SK-MEL-5 (cell line): Measurements from ENCODE around the gene NUMBL. TPM values are rescaled to one million over a fixed set of nuclear protein-coding genes. Genes with fewer than 3 reads are reported as not detected.
"Not testable (repeated sequence)": the region's sequence is repeated elsewhere in the genome, so short reads cannot be mapped to it uniquely, and the experiment has no call there.

Experiments
- DNase-seq: peaks from one replicate; pipeline ENCODE4 v3.0.0-alpha.2; 2016; ENCODE audit warnings: low read depth, low spot score
- in situ Hi-C: cut with HindIII; loops from 2 replicates; pipeline ENCODE4 v1.10.0; 2016; ENCODE audit warnings: low sequenced_read_pairs, high pct_unique_total_duplicates, low pct_unique_long_range_greater_than_20kb
- total RNA-seq: library from RNA; depleted of rRNA; stranded (reverse); fragments of >200 nt; shearing (Covaris generic); gene quantifications from 2 replicates; pipeline ENCODE4 v1.2.3, GENCODE V29; 2014

The NUMBL gene
- total RNA-seq, 1 experiment from 2014 or later, result 6.3 TPM

- in situ Hi-C loops, result not testable (repeated sequence)
These were observed 38.1 kb downstream of the NUMBL start for GRCh38 chr19:40652303-40652702.

GRCh38 chr19:40650749-40651305 is 39.6 kb downstream of the NUMBL start:
- in situ Hi-C loops, result no loop called here
- DNase-seq, result no peak

More at GRCh38 chr19:40652303-40652702, 38.1 kb downstream of the NUMBL start:
- DNase-seq, result not testable (repeated sequence)

- peak; percentile 17 for DNase-seq
- in situ Hi-C loops, result not testable (repeated sequence)
These were observed 40.4 kb downstream of the NUMBL start for GRCh38 chr19:40649903-40650675.

GRCh38 chr19:40646743-40647254 is 43.7 kb downstream of the NUMBL start:
- in situ Hi-C loops, result no loop called here
- DNase-seq, result no peak

DNA sequence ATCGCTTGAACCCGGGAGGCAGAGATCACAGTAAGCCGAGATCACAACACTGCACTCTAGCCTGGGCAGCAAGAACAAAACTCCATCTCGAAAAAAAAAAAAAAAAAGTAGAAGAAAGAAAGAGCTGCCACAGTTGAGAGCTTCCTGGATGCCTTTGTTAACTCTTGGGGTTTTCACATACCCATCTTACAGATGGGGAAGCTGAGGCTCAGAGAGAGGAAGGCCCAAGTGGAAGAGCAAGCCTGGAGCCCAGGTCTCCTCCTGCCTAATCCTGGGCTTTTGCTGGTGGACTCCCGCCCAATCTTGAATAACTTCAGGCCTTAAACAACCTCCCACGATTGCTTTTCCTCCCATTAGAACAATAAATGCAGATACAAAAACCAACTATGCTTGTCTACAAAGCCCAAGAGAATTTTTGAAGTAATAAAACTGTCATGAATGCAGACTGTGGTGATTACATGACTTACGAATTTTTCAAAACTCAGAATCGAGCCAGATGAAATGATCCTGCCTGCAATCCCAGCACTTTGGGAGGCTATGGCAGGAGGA is 47.6 kb downstream of the NUMBL start:
- in situ Hi-C loops, result no loop called here
- no peak for DNase-seq

GRCh38 chr19:40642051-40642706 is 48.3 kb downstream of the NUMBL start:
- DNase-seq, result no peak
- in situ Hi-C loops, result no loop called here

- no peak for DNase-seq
- in situ Hi-C loops, result no loop called here
These were observed 49.2 kb downstream of the NUMBL start for GRCh38 chr19:40641281-40641680.

- in situ Hi-C loops, result no loop called here
- no peak for DNase-seq
These were observed 49.7 kb downstream of the NUMBL start for GRCh38 chr19:40640744-40641143.

- DNase-seq, result no peak
- in situ Hi-C loops, result no loop called here
These were observed 50.8 kb downstream of the NUMBL start for GRCh38 chr19:40639638-40639982.

GRCh38 chr19:40638327-40638726 is 52.1 kb downstream of the NUMBL start:
- in situ Hi-C loops, result no loop called here

DNA sequence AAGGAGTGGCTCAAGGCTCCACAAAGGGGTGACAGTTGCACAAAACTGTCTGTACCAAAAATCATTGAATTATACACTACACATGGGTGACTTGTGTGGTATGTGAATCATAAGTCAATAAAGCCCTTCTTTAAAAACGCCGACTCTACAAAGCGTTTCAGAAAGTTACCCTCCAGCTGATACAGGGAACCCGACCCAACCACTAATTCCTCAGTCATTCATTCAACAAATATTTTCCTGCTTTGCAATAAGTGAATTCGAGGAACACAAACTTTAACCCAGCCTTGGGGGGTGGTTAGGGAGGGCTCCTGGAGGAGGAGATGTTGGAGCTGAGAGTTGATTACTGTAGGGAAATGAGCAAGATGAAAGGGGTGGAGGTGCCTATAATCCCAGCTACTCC is 57.2 kb downstream of the NUMBL start:
- no peak for DNase-seq
- in situ Hi-C loops, result no loop called here

More at GRCh38 chr19:40638327-40638726, 52.1 kb downstream of the NUMBL start:
- no peak for DNase-seq

GRCh38 chr19:40632311-40633036 is 58.0 kb downstream of the NUMBL start:
- in situ Hi-C loops, result no loop called here
- peak; percentile 26 for DNase-seq

DNA sequence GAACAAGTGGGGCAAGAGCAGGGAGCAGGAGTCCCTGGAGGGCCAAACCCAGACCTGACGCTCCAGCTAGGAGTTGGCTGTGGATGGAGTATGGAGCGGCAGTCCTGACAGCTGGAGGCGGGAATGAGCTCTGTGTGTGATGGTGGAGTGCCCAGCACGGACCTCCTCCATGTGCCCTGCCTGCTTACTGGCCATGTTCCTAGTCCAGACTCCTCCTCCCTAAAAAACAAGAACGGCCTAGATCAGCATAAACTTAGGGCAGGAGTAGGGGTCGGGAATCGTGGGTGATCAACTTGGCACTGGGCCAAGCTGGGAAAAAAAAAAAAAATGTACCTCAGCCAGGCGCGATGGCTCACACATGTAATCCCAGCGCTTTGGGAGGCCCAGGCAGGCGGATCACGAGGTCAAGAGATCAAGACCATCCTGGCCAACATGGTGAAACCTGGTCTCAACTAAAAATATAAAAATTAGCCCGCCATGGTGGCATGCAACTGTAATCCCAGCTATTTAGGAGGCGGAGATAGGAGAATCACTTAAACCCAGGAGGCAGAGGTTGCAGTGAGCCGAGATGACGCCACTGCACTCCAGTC is 59.8 kb downstream of the NUMBL start:
- DNase-seq, result no peak
- in situ Hi-C loops, result no loop called here

- in situ Hi-C loops, result no loop called here
- no peak for DNase-seq
These were observed 61.1 kb downstream of the NUMBL start for GRCh38 chr19:40629346-40629745.

DNA sequence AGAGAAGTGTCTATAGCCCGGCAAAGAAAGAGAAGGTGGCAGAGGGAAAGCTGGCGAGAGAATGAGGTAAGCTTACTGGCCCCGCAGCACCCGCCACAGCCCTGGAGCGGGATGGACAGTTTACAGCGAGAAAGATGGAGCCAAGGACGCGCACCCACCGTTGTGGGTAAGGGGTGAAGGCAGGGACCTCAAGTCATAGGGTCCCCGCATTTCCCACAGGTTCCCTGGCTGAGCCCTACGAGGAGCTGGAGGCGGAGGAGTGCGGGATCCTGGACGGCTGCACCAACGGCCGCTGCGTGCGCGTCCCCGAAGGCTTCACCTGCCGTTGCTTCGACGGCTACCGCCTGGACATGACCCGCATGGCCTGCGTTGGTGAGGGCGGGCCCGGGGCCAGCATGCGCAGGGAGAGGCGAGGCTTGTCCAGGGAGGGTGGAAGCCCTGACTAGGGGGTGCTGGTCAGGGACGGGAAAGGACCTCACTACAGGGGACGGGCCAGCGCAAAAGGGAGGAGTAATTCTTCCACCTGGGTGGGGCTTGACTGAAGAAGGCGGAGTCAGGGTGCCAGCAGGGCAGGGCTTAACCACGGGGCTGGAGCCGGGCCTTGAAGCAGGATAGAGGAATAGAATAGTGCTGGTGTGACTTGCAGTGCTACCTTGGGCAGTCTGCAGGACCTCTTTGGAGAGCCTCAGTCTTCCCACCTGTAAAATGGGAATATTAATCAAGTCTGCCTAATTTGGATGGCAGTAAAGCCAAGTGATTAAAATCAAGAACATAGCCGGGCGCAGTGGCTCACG is 62.8 kb downstream of the NUMBL start:
- in situ Hi-C loops, result no loop called here
- no peak for DNase-seq

DNA sequence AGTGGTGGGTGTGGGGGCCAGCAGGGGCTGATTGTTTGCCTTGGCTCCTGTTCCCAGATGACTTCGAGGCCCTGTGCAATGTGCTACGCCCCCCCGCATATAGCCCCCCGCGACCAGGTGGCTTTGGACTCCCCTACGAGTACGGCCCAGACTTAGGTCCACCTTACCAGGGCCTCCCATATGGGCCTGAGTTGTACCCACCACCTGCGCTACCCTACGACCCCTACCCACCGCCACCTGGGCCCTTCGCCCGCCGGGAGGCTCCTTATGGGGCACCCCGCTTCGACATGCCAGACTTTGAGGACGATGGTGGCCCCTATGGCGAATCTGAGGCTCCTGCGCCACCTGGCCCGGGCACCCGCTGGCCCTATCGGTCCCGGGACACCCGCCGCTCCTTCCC is 63.5 kb downstream of the NUMBL start:
- DNase-seq, result no peak
- in situ Hi-C loops, result no loop called here
